ENCODE measurements around the gene PCDHGC3.

The PCDHGC3 gene

GRCh38 chr5:141485321-141486055 lies 9.7 kb downstream of the PCDHGC3 start:
- Histone ChIP-seq H4K8ac (ENCODE audit: low read length) (peak overlapping the region; percentile 23), H2AK5ac (ENCODE audit: low read length, severe bottlenecking) (no peak overlapping the region), H3K4me2 (ENCODE audit: low read length, poor library complexity, severe bottlenecking) (peak overlapping the region; percentile 71), H3K18ac (ENCODE audit: low read depth in 1 of 2, low read length in 2 of 2) (no peak overlapping the region), H3K9me3 (ENCODE audit: control insufficient read depth, low read length) (no peaks in the 10 kb centered on the region), H4K91ac (ENCODE audit: low read length) (no peak overlapping the region), H3K27me3 (ENCODE audit: control insufficient read depth in 1 of 2, insufficient read depth in 1 of 2, low read length in 2 of 2) (no peaks in the 10 kb centered on the region), H2BK5ac (ENCODE audit: low read depth, low read length, poor library complexity, severe bottlenecking) (no peak overlapping the region), H2AFZ (ENCODE audit: low read depth, low read length) (no peak overlapping the region), H2BK120ac (ENCODE audit: low read depth, low read length) (no peak overlapping the region), H3K27ac (ENCODE audit: low read length, poor library complexity, severe bottlenecking) (no peak overlapping the region), H3K23ac (ENCODE audit: low read length in 2 of 2) (no peak overlapping the region), H3K4ac (ENCODE audit: low read depth in 1 of 2, low read length in 2 of 2) (no peak overlapping the region), H3K4me3 (ENCODE audit: insufficient read depth in 1 of 2, low read depth in 1 of 2, low read length in 2 of 2) (peak overlapping the region in 1 of 2 experiments; percentile 58), H3K4me1 (ENCODE audit: control insufficient read depth, insufficient read depth, low read depth, low read length) (peaks cover 25% of the 10 kb centered on the region), H3K14ac (ENCODE audit: low read length in 2 of 2) (no peak overlapping the region), H2BK15ac (ENCODE audit: low read depth, poor library complexity, severe bottlenecking) (no peak overlapping the region), H2BK12ac (ENCODE audit: low read length in 2 of 2) (no peak overlapping the region), H3K36me3 (ENCODE audit: control insufficient read depth in 1 of 2, insufficient read depth in 2 of 2, low read depth in 1 of 2, low read length in 2 of 2) (peaks cover 42 to 47% of the 10 kb centered on the region in 2 experiments), H3K9ac (ENCODE audit: low read length) (peak overlapping the region; percentile 34), H3K79me1 (replicated peaks; ENCODE audit: low read length, poor library complexity, severe bottlenecking) (peaks cover 35% of the 10 kb centered on the region)
- DNase-seq = no peak
- WGBS = 63% methylated on average over 36 of the region's 38 CpGs

GRCh38 chr5:141486091-141486490 lies 10.3 kb downstream of the PCDHGC3 start:
- no peak overlapping the region for H4K91ac ChIP-seq (ENCODE audit: low read length)
- H3K18ac ChIP-seq (ENCODE audit: low read depth in 1 of 2, low read length in 2 of 2) = no peak overlapping the region
- no peak overlapping the region for H3K4me2 ChIP-seq (ENCODE audit: low read length, poor library complexity, severe bottlenecking)
- peaks cover 46 to 47% of the 10 kb centered on the region in 2 experiments for H3K36me3 ChIP-seq (ENCODE audit: control insufficient read depth in 1 of 2, insufficient read depth in 2 of 2, low read depth in 1 of 2, low read length in 2 of 2)
- H3K27me3 ChIP-seq (ENCODE audit: control insufficient read depth in 1 of 2, insufficient read depth in 1 of 2, low read length in 2 of 2) = no peaks in the 10 kb centered on the region
- 97% methylated on average over 9 of the region's 9 CpGs for WGBS
- peaks cover 36% of the 10 kb centered on the region for H3K79me1 ChIP-seq (replicated peaks; ENCODE audit: low read length, poor library complexity, severe bottlenecking)
- H2BK15ac ChIP-seq (ENCODE audit: low read depth, poor library complexity, severe bottlenecking) = no peak overlapping the region
- no peak overlapping the region for H3K14ac ChIP-seq (ENCODE audit: low read length in 2 of 2)
- no peak overlapping the region for H2BK5ac ChIP-seq (ENCODE audit: low read depth, low read length, poor library complexity, severe bottlenecking)
- H3K9ac ChIP-seq (ENCODE audit: low read length) = no peak overlapping the region
- no peak overlapping the region for H2AK5ac ChIP-seq (ENCODE audit: low read length, severe bottlenecking)
- H3K4me1 ChIP-seq (ENCODE audit: control insufficient read depth, insufficient read depth, low read depth, low read length) = peaks cover 24% of the 10 kb centered on the region
- H3K27ac ChIP-seq (ENCODE audit: low read length, poor library complexity, severe bottlenecking) = no peak overlapping the region
- no peak overlapping the region for H2BK120ac ChIP-seq (ENCODE audit: low read depth, low read length)
- H2BK12ac ChIP-seq (ENCODE audit: low read length in 2 of 2) = no peak overlapping the region
- H4K8ac ChIP-seq (ENCODE audit: low read length) = no peak overlapping the region
- H2AFZ ChIP-seq (ENCODE audit: low read depth, low read length) = no peak overlapping the region
- no peak for DNase-seq
- no peak overlapping the region for H3K23ac ChIP-seq (ENCODE audit: low read length in 2 of 2)
- H3K4me3 ChIP-seq (ENCODE audit: insufficient read depth in 1 of 2, low read depth in 1 of 2, low read length in 2 of 2) = no peak overlapping the region
- H3K9me3 ChIP-seq (ENCODE audit: control insufficient read depth, low read length) = no peaks in the 10 kb centered on the region
- H3K4ac ChIP-seq (ENCODE audit: low read depth in 1 of 2, low read length in 2 of 2) = no peak overlapping the region

- H3K27ac ChIP-seq (ENCODE audit: low read length, poor library complexity, severe bottlenecking) = no peak overlapping the region
- no peak overlapping the region for H3K9ac ChIP-seq (ENCODE audit: low read length)
- H3K4me2 ChIP-seq (ENCODE audit: low read length, poor library complexity, severe bottlenecking) = no peak overlapping the region
- no peak overlapping the region for H2AK5ac ChIP-seq (ENCODE audit: low read length, severe bottlenecking)
- H3K79me1 ChIP-seq (replicated peaks; ENCODE audit: low read length, poor library complexity, severe bottlenecking) = peaks cover 44% of the 10 kb centered on the region
- DNase-seq = no peak
- no peak overlapping the region for H2AFZ ChIP-seq (ENCODE audit: low read depth, low read length)
- peaks cover 24% of the 10 kb centered on the region for H3K4me1 ChIP-seq (ENCODE audit: control insufficient read depth, insufficient read depth, low read depth, low read length)
- H4K91ac ChIP-seq (ENCODE audit: low read length) = no peak overlapping the region
- 96% methylated on average over 7 of the region's 7 CpGs for WGBS
- H4K8ac ChIP-seq (ENCODE audit: low read length) = no peak overlapping the region
- peaks cover 56 to 57% of the 10 kb centered on the region in 2 experiments for H3K36me3 ChIP-seq (ENCODE audit: control insufficient read depth in 1 of 2, insufficient read depth in 2 of 2, low read depth in 1 of 2, low read length in 2 of 2)
- no peak overlapping the region for H2BK5ac ChIP-seq (ENCODE audit: low read depth, low read length, poor library complexity, severe bottlenecking)
- no peak overlapping the region for H2BK15ac ChIP-seq (ENCODE audit: low read depth, poor library complexity, severe bottlenecking)
- H3K9me3 ChIP-seq (ENCODE audit: control insufficient read depth, low read length) = no peaks in the 10 kb centered on the region
- H3K4me3 ChIP-seq (ENCODE audit: insufficient read depth in 1 of 2, low read depth in 1 of 2, low read length in 2 of 2) = no peak overlapping the region
- no peak overlapping the region for H2BK12ac ChIP-seq (ENCODE audit: low read length in 2 of 2)
- H2BK120ac ChIP-seq (ENCODE audit: low read depth, low read length) = no peak overlapping the region
- no peak overlapping the region for H3K23ac ChIP-seq (ENCODE audit: low read length in 2 of 2)
- H3K18ac ChIP-seq (ENCODE audit: low read depth in 1 of 2, low read length in 2 of 2) = no peak overlapping the region
- no peak overlapping the region for H3K14ac ChIP-seq (ENCODE audit: low read length in 2 of 2)
- no peak overlapping the region for H3K4ac ChIP-seq (ENCODE audit: low read depth in 1 of 2, low read length in 2 of 2)
- no peaks in the 10 kb centered on the region for H3K27me3 ChIP-seq (ENCODE audit: control insufficient read depth in 1 of 2, insufficient read depth in 1 of 2, low read length in 2 of 2)
These were observed 11.4 kb downstream of the PCDHGC3 start for GRCh38 chr5:141487131-141487530.

- Histone ChIP-seq H3K27me3 (ENCODE audit: control insufficient read depth in 1 of 2, insufficient read depth in 1 of 2, low read length in 2 of 2) (no peaks in the 10 kb centered on the region), H2BK5ac (ENCODE audit: low read depth, low read length, poor library complexity, severe bottlenecking) (no peak within 1 kb of the TSS), H3K36me3 (ENCODE audit: control insufficient read depth in 1 of 2, insufficient read depth in 2 of 2, low read depth in 1 of 2, low read length in 2 of 2) (peaks cover 56 to 63% of the 10 kb centered on the region in 2 experiments), H4K91ac (ENCODE audit: low read length) (no peak within 1 kb of the TSS), H2AFZ (ENCODE audit: low read depth, low read length) (no peak within 1 kb of the TSS), H3K4me3 (ENCODE audit: insufficient read depth in 1 of 2, low read depth in 1 of 2, low read length in 2 of 2) (peak within 1 kb of the TSS in 1 of 2 experiments; percentile 65), H3K79me1 (replicated peaks; ENCODE audit: low read length, poor library complexity, severe bottlenecking) (peaks cover 51% of the 10 kb centered on the region), H2BK15ac (ENCODE audit: low read depth, poor library complexity, severe bottlenecking) (peak within 1 kb of the TSS; percentile 73), H3K27ac (ENCODE audit: low read length, poor library complexity, severe bottlenecking) (peak within 1 kb of the TSS; percentile 24), H3K9ac (ENCODE audit: low read length) (peak within 1 kb of the TSS; percentile 66), H3K4me1 (ENCODE audit: control insufficient read depth, insufficient read depth, low read depth, low read length) (peaks cover 29% of the 10 kb centered on the region), H2AK5ac (ENCODE audit: low read length, severe bottlenecking) (no peak within 1 kb of the TSS), H4K8ac (ENCODE audit: low read length) (no peak within 1 kb of the TSS), H3K9me3 (ENCODE audit: control insufficient read depth, low read length) (no peaks in the 10 kb centered on the region), H3K14ac (ENCODE audit: low read length in 2 of 2) (no peak within 1 kb of the TSS), H3K4me2 (ENCODE audit: low read length, poor library complexity, severe bottlenecking) (no peak within 1 kb of the TSS), H3K18ac (ENCODE audit: low read depth in 1 of 2, low read length in 2 of 2) (no peak within 1 kb of the TSS), H3K23ac (ENCODE audit: low read length in 2 of 2) (no peak within 1 kb of the TSS), H3K4ac (ENCODE audit: low read depth in 1 of 2, low read length in 2 of 2) (no peak within 1 kb of the TSS), H2BK120ac (ENCODE audit: low read depth, low read length) (peak within 1 kb of the TSS; percentile 7), H2BK12ac (ENCODE audit: low read length in 2 of 2) (no peak within 1 kb of the TSS)
- 59% methylated on average over 14 of the region's 14 CpGs for WGBS
- DNase-seq = peak; percentile 57
These were observed 13.1 kb downstream of the PCDHGC3 start, which contains the start of gene PCDHGC5 for GRCh38 chr5:141488591-141489561. TSS of gene PCDHGC5 (plus strand) at chr5:141489081. CDS start at chr5:141489241, 160 bp downstream.

Data from mesenchymal stem cell (in vitro differentiated cells and primary cell).